ENCODE results near the gene FKBP11.

The FKBP11 gene

DNA sequence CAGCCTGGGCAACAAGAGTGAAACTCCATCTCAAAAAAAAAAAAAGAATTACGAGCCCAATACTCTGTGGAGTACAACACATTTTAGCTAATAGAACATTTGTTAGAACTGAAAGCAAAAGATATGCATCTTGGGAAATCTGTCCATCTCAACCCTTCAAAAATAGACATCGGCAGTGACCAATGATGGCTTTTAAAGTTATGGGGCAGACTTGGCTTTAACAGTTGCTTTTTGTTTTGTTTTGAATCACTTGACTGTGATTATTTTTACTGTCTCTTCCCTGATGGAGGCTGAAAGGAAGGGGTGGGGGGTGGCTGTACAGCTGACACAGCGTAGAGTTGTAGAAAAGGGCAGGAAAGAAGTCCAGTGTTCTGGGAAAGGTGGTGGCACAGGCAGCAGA is 2.2 kb downstream of the FKBP11 start:
- Histone ChIP-seq H3K27ac (ENCODE audit: extremely low read depth, low read depth, low read length) (no peak overlapping the region), H3K36me3 (ENCODE audit: control insufficient read depth in 2 of 2, insufficient read depth in 1 of 2, low read length in 2 of 2) (peaks cover 14 to 52% of the 10 kb centered on the region in 2 experiments; a peak in 2 of 3 replicates), H3K4me1 (ENCODE audit: control insufficient read depth, insufficient read depth, low read length) (no peaks in the 10 kb centered on the region), H3K9me3 (ENCODE audit: control insufficient read depth, insufficient read depth, low read depth, low read length) (no peaks in the 10 kb centered on the region), H3K4me3 (ENCODE audit: low read depth, low read length) (no peak overlapping the region)
- CTCF ChIA-PET, result interaction anchor here (0.6 to 5.3 kb wide), 9 partner anchors 13 to 70 kb away, joined by 3 to 40 read pairs (median 4); a partner anchor contains a TSS
- POLR2A ChIA-PET, result no interaction called here
- no peak for TF ChIP-seq ZFP37 (tag by site-specific recombination; IDR thresholded peaks at IDR 0.05)
- no peak for TF ChIP-seq ZNF175 (tag by site-specific recombination; IDR thresholded peaks at IDR 0.05)
- TF ChIP-seq, protein P1, sequence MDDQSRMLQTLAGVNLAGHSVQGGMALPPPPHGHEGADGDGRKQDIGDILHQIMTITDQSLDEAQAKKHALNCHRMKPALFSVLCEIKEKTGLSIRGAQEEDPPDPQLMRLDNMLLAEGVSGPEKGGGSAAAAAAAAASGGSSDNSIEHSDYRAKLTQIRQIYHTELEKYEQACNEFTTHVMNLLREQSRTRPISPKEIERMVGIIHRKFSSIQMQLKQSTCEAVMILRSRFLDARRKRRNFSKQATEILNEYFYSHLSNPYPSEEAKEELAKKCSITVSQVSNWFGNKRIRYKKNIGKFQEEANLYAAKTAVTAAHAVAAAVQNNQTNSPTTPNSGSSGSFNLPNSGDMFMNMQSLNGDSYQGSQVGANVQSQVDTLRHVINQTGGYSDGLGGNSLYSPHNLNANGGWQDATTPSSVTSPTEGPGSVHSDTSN (CRISPR knock-in tag; IDR thresholded peaks at IDR 0.05), result no peak
- no peak for TF ChIP-seq ZNF221 (tag by site-specific recombination; IDR thresholded peaks at IDR 0.05; ENCODE audit: borderline replicate concordance)
- TF ChIP-seq, protein P2, sequence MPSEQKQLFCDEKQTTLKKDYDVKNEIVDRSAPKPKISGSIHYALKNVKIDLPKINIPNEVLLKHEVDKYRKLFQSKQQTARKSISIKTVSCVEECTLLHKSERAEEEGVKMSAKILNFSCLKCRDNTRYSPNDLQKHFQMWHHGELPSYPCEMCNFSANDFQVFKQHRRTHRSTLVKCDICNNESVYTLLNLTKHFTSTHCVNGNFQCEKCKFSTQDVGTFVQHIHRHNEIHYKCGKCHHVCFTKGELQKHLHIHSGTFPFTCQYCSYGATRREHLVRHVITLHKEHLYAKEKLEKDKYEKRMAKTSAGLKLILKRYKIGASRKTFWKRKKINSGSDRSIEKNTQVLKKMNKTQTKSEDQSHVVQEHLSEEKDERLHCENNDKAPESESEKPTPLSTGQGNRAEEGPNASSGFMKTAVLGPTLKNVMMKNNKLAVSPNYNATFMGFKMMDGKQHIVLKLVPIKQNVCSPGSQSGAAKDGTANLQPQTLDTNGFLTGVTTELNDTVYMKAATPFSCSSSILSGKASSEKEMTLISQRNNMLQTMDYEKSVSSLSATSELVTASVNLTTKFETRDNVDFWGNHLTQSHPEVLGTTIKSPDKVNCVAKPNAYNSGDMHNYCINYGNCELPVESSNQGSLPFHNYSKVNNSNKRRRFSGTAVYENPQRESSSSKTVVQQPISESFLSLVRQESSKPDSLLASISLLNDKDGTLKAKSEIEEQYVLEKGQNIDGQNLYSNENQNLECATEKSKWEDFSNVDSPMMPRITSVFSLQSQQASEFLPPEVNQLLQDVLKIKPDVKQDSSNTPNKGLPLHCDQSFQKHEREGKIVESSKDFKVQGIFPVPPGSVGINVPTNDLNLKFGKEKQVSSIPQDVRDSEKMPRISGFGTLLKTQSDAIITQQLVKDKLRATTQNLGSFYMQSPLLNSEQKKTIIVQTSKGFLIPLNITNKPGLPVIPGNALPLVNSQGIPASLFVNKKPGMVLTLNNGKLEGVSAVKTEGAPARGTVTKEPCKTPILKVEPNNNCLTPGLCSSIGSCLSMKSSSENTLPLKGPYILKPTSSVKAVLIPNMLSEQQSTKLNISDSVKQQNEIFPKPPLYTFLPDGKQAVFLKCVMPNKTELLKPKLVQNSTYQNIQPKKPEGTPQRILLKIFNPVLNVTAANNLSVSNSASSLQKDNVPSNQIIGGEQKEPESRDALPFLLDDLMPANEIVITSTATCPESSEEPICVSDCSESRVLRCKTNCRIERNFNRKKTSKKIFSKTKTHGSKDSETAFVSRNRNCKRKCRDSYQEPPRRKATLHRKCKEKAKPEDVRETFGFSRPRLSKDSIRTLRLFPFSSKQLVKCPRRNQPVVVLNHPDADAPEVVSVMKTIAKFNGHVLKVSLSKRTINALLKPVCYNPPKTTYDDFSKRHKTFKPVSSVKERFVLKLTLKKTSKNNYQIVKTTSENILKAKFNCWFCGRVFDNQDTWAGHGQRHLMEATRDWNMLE (tag by site-specific recombination; conservative IDR thresholded peaks at IDR 0.05; ENCODE audit: low read depth), result no peak
- TF ChIP-seq GLIS2 (tag by site-specific recombination; IDR thresholded peaks at IDR 0.05), result no peak
- TF ChIP-seq ZNF121 (tag by site-specific recombination; IDR thresholded peaks at IDR 0.05), result no peak
- no peak for TF ChIP-seq ZFP3 (tag by site-specific recombination; IDR thresholded peaks at IDR 0.05; ENCODE audit: low read depth)
- TF ChIP-seq, protein P3, sequence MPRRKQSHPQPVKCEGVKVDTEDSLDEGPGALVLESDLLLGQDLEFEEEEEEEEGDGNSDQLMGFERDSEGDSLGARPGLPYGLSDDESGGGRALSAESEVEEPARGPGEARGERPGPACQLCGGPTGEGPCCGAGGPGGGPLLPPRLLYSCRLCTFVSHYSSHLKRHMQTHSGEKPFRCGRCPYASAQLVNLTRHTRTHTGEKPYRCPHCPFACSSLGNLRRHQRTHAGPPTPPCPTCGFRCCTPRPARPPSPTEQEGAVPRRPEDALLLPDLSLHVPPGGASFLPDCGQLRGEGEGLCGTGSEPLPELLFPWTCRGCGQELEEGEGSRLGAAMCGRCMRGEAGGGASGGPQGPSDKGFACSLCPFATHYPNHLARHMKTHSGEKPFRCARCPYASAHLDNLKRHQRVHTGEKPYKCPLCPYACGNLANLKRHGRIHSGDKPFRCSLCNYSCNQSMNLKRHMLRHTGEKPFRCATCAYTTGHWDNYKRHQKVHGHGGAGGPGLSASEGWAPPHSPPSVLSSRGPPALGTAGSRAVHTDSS (tag by site-specific recombination; IDR thresholded peaks at IDR 0.05), result no peak
- TF ChIP-seq ZNF335 (tag by site-specific recombination; conservative IDR thresholded peaks at IDR 0.05), result no peak
- TF ChIP-seq, protein P4, sequence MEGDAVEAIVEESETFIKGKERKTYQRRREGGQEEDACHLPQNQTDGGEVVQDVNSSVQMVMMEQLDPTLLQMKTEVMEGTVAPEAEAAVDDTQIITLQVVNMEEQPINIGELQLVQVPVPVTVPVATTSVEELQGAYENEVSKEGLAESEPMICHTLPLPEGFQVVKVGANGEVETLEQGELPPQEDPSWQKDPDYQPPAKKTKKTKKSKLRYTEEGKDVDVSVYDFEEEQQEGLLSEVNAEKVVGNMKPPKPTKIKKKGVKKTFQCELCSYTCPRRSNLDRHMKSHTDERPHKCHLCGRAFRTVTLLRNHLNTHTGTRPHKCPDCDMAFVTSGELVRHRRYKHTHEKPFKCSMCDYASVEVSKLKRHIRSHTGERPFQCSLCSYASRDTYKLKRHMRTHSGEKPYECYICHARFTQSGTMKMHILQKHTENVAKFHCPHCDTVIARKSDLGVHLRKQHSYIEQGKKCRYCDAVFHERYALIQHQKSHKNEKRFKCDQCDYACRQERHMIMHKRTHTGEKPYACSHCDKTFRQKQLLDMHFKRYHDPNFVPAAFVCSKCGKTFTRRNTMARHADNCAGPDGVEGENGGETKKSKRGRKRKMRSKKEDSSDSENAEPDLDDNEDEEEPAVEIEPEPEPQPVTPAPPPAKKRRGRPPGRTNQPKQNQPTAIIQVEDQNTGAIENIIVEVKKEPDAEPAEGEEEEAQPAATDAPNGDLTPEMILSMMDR (tag by site-specific recombination; IDR thresholded peaks at IDR 0.05), result no peak
- TF ChIP-seq, protein P5, sequence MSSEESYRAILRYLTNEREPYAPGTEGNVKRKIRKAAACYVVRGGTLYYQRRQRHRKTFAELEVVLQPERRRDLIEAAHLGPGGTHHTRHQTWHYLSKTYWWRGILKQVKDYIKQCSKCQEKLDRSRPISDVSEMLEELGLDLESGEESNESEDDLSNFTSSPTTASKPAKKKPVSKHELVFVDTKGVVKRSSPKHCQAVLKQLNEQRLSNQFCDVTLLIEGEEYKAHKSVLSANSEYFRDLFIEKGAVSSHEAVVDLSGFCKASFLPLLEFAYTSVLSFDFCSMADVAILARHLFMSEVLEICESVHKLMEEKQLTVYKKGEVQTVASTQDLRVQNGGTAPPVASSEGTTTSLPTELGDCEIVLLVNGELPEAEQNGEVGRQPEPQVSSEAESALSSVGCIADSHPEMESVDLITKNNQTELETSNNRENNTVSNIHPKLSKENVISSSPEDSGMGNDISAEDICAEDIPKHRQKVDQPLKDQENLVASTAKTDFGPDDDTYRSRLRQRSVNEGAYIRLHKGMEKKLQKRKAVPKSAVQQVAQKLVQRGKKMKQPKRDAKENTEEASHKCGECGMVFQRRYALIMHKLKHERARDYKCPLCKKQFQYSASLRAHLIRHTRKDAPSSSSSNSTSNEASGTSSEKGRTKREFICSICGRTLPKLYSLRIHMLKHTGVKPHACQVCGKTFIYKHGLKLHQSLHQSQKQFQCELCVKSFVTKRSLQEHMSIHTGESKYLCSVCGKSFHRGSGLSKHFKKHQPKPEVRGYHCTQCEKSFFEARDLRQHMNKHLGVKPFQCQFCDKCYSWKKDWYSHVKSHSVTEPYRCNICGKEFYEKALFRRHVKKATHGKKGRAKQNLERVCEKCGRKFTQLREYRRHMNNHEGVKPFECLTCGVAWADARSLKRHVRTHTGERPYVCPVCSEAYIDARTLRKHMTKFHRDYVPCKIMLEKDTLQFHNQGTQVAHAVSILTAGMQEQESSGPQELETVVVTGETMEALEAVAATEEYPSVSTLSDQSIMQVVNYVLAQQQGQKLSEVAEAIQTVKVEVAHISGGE (tag by site-specific recombination; conservative IDR thresholded peaks at IDR 0.05; ENCODE audit: low read depth), result no peak
- TF ChIP-seq, protein P6, sequence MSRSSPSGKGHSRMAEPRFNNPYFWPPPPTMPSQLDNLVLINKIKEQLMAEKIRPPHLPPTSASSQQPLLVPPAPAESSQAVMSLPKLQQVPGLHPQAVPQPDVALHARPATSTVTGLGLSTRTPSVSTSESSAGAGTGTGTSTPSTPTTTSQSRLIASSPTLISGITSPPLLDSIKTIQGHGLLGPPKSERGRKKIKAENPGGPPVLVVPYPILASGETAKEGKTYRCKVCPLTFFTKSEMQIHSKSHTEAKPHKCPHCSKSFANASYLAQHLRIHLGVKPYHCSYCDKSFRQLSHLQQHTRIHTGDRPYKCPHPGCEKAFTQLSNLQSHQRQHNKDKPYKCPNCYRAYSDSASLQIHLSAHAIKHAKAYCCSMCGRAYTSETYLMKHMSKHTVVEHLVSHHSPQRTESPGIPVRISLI (tag by site-specific recombination; IDR thresholded peaks at IDR 0.05), result no peak
- TF ChIP-seq, protein P7, sequence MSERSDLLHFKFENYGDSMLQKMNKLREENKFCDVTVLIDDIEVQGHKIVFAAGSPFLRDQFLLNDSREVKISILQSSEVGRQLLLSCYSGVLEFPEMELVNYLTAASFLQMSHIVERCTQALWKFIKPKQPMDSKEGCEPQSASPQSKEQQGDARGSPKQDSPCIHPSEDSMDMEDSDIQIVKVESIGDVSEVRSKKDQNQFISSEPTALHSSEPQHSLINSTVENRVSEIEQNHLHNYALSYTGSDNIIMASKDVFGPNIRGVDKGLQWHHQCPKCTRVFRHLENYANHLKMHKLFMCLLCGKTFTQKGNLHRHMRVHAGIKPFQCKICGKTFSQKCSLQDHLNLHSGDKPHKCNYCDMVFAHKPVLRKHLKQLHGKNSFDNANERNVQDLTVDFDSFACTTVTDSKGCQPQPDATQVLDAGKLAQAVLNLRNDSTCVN (tag by site-specific recombination; optimal IDR thresholded peaks at IDR 0.05), result no peak
- TF ChIP-seq MYNN (tag by site-specific recombination; IDR thresholded peaks at IDR 0.05; ENCODE audit: borderline replicate concordance), result no peak
- TF ChIP-seq ZNF404 (tag by site-specific recombination; IDR thresholded peaks at IDR 0.05), result no peak
- no peak for TF ChIP-seq ZNF239 (tag by site-specific recombination; IDR thresholded peaks at IDR 0.05)
- no peak for TF ChIP-seq ZNF112 (tag by site-specific recombination; IDR thresholded peaks at IDR 0.05)
- TF ChIP-seq ZNF558 (tag by site-specific recombination; IDR thresholded peaks at IDR 0.05), result no peak
- no peak for TF ChIP-seq ZNF266 (tag by site-specific recombination; IDR thresholded peaks at IDR 0.05; ENCODE audit: low read depth)

All from HEK293 (cell line).